Measurements from ENCODE around the gene RPL11. TPM values are rescaled to one million over a fixed set of nuclear protein-coding genes. Genes with fewer than 3 reads are reported as not detected.

Gene RPL11
- total and polyA plus RNA-seq, 12 donors, result 577 to 2,166 (median 635) TPM

DNA sequence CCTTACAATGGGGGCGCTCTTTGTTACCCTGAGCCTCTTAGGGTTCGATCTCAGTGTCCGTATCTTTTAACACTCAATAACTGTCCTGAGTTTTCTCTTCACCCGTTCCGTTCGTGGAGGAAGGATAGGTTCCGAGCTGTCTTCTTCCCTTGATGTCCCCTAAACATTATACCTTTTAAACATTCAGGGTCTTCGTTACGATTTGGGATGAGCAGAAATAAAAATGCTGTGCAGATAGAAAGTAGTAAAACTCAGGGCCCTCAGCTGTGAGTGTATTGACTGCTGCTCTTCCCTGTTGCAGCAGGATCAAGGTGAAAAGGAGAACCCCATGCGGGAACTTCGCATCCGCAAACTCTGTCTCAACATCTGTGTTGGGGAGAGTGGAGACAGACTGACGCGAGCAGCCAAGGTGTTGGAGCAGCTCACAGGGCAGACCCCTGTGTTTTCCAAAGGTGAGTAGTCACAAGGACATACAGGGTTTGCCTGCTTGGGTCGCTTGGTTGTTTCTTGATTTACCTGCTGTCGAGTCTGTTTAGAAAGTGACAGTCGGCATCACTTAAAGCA, 784 bp downstream of the RPL11 start:
- 10 to 11% methylated on average over 17 of the region's 17 CpGs for WGBS, 2 donors
- no peak for DNase-seq
- intact Hi-C loops (cut with DNase I), result loop anchor here in 5 of 10 donors (5.0 to 10.0 kb wide), 2 partner anchors 50 to 52 kb away; partner anchors contain the start of gene ELOA (in 5 of the 5)
- no peak for TF ChIP-seq CTCF (IDR thresholded peaks at IDR 0.05)
- H3K27me3 ChIP-seq, result no peaks in the 10 kb centered on the region
- no peaks in the 10 kb centered on the region for H3K9me3 ChIP-seq
- peak overlapping the region in 8 of 10 donors; percentile 68 to 95 (median 83) for H3K27ac ChIP-seq
- ATAC-seq, result no peak
- peak overlapping the region; percentile 75 to 99 (median 84) for H3K4me3 ChIP-seq
- peaks cover 5 to 55% (median 49%) of the 10 kb centered on the region in 9 donors for H3K4me1 ChIP-seq
- peaks cover 0 to 50% (median 42%) of the 10 kb centered on the region in 9 donors for H3K36me3 ChIP-seq

- no peak for TF ChIP-seq CTCF (IDR thresholded peaks at IDR 0.05)
- intact Hi-C loops (cut with DNase I), result loop anchor here in 5 of 10 donors (5.0 to 10.0 kb wide), 2 partner anchors 49 to 51 kb away; partner anchors contain the start of gene ELOA (in 5 of the 5)
- DNase-seq (no peak), ATAC-seq (no peak)
- Histone ChIP-seq H3K27ac (peak overlapping the region in 1 of 10 donors; percentile 13), H3K4me3 (peak overlapping the region in 3 of 10 donors; percentile 75 to 77 (median 76)), H3K27me3 (no peaks in the 10 kb centered on the region), H3K36me3 (peaks cover 0 to 62% (median 49%) of the 10 kb centered on the region in 9 donors), H3K9me3 (no peaks in the 10 kb centered on the region), H3K4me1 (peaks cover 5 to 61% (median 52%) of the 10 kb centered on the region in 9 donors)
- WGBS, 2 donors, result 59% methylated on average over 2 of the region's 2 CpGs
These were observed 2.0 kb downstream of the RPL11 start for GRCh38 chr1:23693599-23693998.

- no peak for DNase-seq
- Histone ChIP-seq H3K36me3 (peaks cover 0 to 70% (median 55%) of the 10 kb centered on the region in 9 donors), H3K27me3 (no peaks in the 10 kb centered on the region), H3K27ac (no peak overlapping the region), H3K4me3 (no peak overlapping the region), H3K4me1 (peaks cover 5 to 67% (median 52%) of the 10 kb centered on the region in 9 donors), H3K9me3 (no peaks in the 10 kb centered on the region)
- 38 to 45% methylated on average over 3 of the region's 3 CpGs for WGBS, 2 donors
- no peak for TF ChIP-seq CTCF (IDR thresholded peaks at IDR 0.05)
- intact Hi-C loops (cut with DNase I), result loop anchor here in 5 of 10 donors (5.0 to 10.0 kb wide), 2 partner anchors 48 to 50 kb away; partner anchors contain the start of gene ELOA (in 5 of the 5)
- ATAC-seq, result no peak
These were observed 2.8 kb downstream of the RPL11 start for GRCh38 chr1:23694371-23694770.

DNA sequence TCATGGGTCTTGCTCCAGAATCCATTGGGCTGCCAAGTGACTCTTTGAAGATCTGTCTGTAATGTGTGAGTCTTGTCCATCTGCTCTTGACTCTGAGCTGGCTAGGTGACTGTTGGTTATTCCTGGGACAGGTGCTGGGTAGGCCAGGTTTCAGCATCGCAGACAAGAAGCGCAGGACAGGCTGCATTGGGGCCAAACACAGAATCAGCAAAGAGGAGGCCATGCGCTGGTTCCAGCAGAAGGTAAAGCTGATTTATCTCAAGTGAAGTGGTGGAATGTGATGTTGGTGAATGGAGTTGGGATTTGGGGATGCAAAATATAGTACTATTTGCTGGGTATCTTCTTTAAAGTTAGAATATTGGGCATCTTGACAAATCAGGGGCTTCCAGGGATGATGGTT, 4.1 kb downstream of the RPL11 start:
- WGBS, 2 donors, result 93 to 95% methylated on average over 3 of the region's 3 CpGs
- peaks cover 5 to 73% (median 52%) of the 10 kb centered on the region in 9 donors for H3K4me1 ChIP-seq
- DNase-seq, result no peak
- no peak overlapping the region for H3K4me3 ChIP-seq
- intact Hi-C loops (cut with DNase I), result loop anchor here in 3 of 10 donors (5.0 to 10.0 kb wide), 2 partner anchors 47 to 49 kb away; partner anchors contain the start of gene ELOA (in 3 of the 3)
- H3K36me3 ChIP-seq, result peaks cover 0 to 83% (median 67%) of the 10 kb centered on the region in 9 donors
- H3K27ac ChIP-seq, result no peak overlapping the region
- no peak for TF ChIP-seq CTCF (IDR thresholded peaks at IDR 0.05)
- no peak for ATAC-seq
- H3K9me3 ChIP-seq, result no peaks in the 10 kb centered on the region
- H3K27me3 ChIP-seq, result no peaks in the 10 kb centered on the region

Measured in heart right ventricle (tissue), 16 donors.